GM12878 (cell line): Measurements from ENCODE around the gene TTYH3.

Experiments
- CTCF ChIP-seq, 3 experiments: IDR thresholded peaks in 2 of 3; conservative IDR thresholded peaks in 1 of 3; 2 replicates each; pipeline ENCODE4 v1.5.1; 2011; ENCODE audit warnings: low read depth in 3 of 3, low read length in 3 of 3, mild to moderate bottlenecking in 3 of 3, control low read depth in 2 of 3, moderate library complexity in 2 of 3, inconsistent platforms in 1 of 3, mixed read lengths in 1 of 3; ENCODE audit not compliant: control insufficient read depth in 2 of 3, insufficient read depth in 1 of 3; ENCODE audit errors: extremely low read depth in 1 of 3
- EZH2 ChIP-seq: IDR thresholded peaks from 2 replicates; pipeline ENCODE4 v1.6.1; 2012; ENCODE audit warnings: low read depth, mild to moderate bottlenecking, control low read depth, inconsistent platforms, low read length, borderline replicate concordance; ENCODE audit not compliant: control insufficient read depth
- FOS ChIP-seq: IDR thresholded peaks from 3 replicates; pipeline ENCODE4 v1.6.1; 2011; ENCODE audit warnings: borderline replicate concordance; ENCODE audit not compliant: insufficient read length; ENCODE audit errors: extremely low read depth
- FOXM1 ChIP-seq: IDR thresholded peaks from 2 replicates; pipeline ENCODE4 v1.6.1; 2012; ENCODE audit warnings: low read depth, mild to moderate bottlenecking, inconsistent platforms, low read length, moderate library complexity
- NFYB ChIP-seq: IDR thresholded peaks from 2 replicates; pipeline ENCODE4 v1.6.1; 2011; ENCODE audit warnings: low read depth, mild to moderate bottlenecking, low read length, improper control_type of control experiment, moderate library complexity; ENCODE audit not compliant: insufficient read depth
- NRF1 ChIP-seq: conservative IDR thresholded peaks from 2 replicates; pipeline ENCODE4 v1.6.1; 2011; ENCODE audit warnings: mild to moderate bottlenecking, low read depth, low read length, improper control_type of control experiment
- REST ChIP-seq: IDR thresholded peaks from 2 replicates; pipeline ENCODE4 v1.6.1; 2012; ENCODE audit warnings: mild to moderate bottlenecking, low read depth, low read length
- RFX5 ChIP-seq: IDR thresholded peaks from 2 replicates; pipeline ENCODE4 v1.6.1; 2011; ENCODE audit warnings: low read depth, low read length, improper control_type of control experiment

- TF ChIP-seq NRF1 (no peak), CTCF (IDR thresholded peaks at IDR 0.05 in 2 of 3, conservative IDR thresholded peaks at IDR 0.05 in 1 of 3; ENCODE audit: control insufficient read depth in 2 of 3, extremely low read depth in 1 of 3, insufficient read depth in 1 of 3, low read depth in 3 of 3, low read length in 3 of 3) (no peak), RFX5 (no peak), FOXM1 (no peak), FOS (no peak), EZH2 (no peak), REST (no peak), NFYB (no peak)
Measured at GRCh38 chr7:2713978-2714377, 82.2 kb downstream of the TTYH3 start.
